Spleen (tissue), 11 donors: Measurements from ENCODE around the gene CD72. TPM values are rescaled to one million over a fixed set of nuclear protein-coding genes. Genes with fewer than 3 reads are reported as not detected.
A peak's percentile ranks its signal among the peaks of the same experiment; 100 is the strongest.

Experiments used
- DNase-seq: peaks from one replicate; pipeline ENCODE4 v3.0.0-alpha.2; 2020
- H3K27ac ChIP-seq, 8 donors: fragments of 200-600 bp; sonication (generic) in 7 of 8; 1 replicate in 4 of 8; 2 replicates in 4 of 8; pipeline versions ENCODE4 v1.5.0 to v1.8.0; 2016 to 2021; ENCODE audit warnings: inconsistent platforms in 4 of 8, mild to moderate bottlenecking in 4 of 8, moderate library complexity in 1 of 8
- H3K27me3 ChIP-seq, 7 donors: fragments of 200-600 bp; sonication (generic) in 6 of 7; replicated peaks in 1 of 7; 1 replicate in 4 of 7; 2 replicates in 3 of 7; pipeline versions ENCODE4 v1.5.0 to v1.8.0; 2016 to 2021; ENCODE audit warnings: inconsistent platforms in 3 of 7, mild to moderate bottlenecking in 1 of 7
- H3K36me3 ChIP-seq, 6 donors: fragments of 200-600 bp; sonication (generic) in 5 of 6; 1 replicate in 4 of 6; 2 replicates in 2 of 6; pipeline versions ENCODE4 v1.5.0 to v1.8.0; 2016 to 2021; ENCODE audit warnings: inconsistent platforms in 2 of 6
- H3K4me1 ChIP-seq, 6 donors: fragments of 200-600 bp; sonication (generic) in 5 of 6; 1 replicate in 3 of 6; 2 replicates in 3 of 6; pipeline versions ENCODE4 v1.5.0 to v1.8.0; 2016 to 2021; ENCODE audit warnings: inconsistent platforms in 3 of 6
- H3K4me3 ChIP-seq, 8 donors: fragments of 200-600 bp; sonication (generic) in 7 of 8; 1 replicate in 4 of 8; 2 replicates in 4 of 8; pipeline versions ENCODE4 v1.5.0 to v1.8.0; 2016 to 2021; ENCODE audit warnings: inconsistent platforms in 4 of 8, mild to moderate bottlenecking in 4 of 8, moderate library complexity in 2 of 8
- H3K9me3 ChIP-seq, 8 donors: fragments of 200-600 bp; sonication (generic) in 7 of 8; 1 replicate in 4 of 8; 2 replicates in 4 of 8; pipeline versions ENCODE4 v1.5.0 to v1.8.0; 2016 to 2021; ENCODE audit warnings: inconsistent platforms in 4 of 8
- CTCF ChIP-seq, 11 experiments: fragments of 200-600 bp in 7 of 11; fragments of 450-650 bp in 4 of 11; sonication (generic) in 4 of 11; IDR thresholded peaks in 8 of 11; conservative IDR thresholded peaks in 3 of 11; 1 replicate in 7 of 11; 2 replicates in 4 of 11; pipeline versions ENCODE4 v1.4.0 to v1.8.0; 2016 to 2021; ENCODE audit warnings: antibody characterized with exemption in 11 of 11, inconsistent platforms in 4 of 11, mild to moderate bottlenecking in 1 of 11
- POLR2A ChIP-seq, 3 donors: fragments of 450-650 bp; IDR thresholded peaks; one replicate each; pipeline ENCODE4 v1.5.1; 2017; ENCODE audit warnings: antibody characterized with exemption in 3 of 3, mild to moderate bottlenecking in 1 of 3
- POLR2AphosphoS5 ChIP-seq, 3 donors: sonication (generic); formaldehyde crosslinking; IDR thresholded peaks; one replicate each; pipeline ENCODE4 v1.5.1; 2017; ENCODE audit warnings: antibody characterized with exemption in 3 of 3
- WGBS, 5 donors: extraction: QIAGEN DNeasy Blood & Tissue Kit in 3 of 5; methylation state at CpG; one replicate each; pipeline versions ENCODE4 v1.1.5 to v1.1.7; 2013 to 2018; 5-methylcytosine and 5-hydroxymethylcytosine counted together
- intact Hi-C: fragments of 100-400 bp; cut with DNase I; formaldehyde crosslinking; loops from one replicate; pipeline ENCODE4 v1.15.0; 2023; ENCODE audit warnings: low total_unique reads
- polyA plus RNA-seq, 3 donors: library from polyadenylated mRNA; stranded (reverse); fragments of 200-250 nt; gene quantifications; one replicate each; pipeline ENCODE4 v1.2.1, GENCODE V29; 2013
- total RNA-seq, 7 donors: library from RNA; depleted of rRNA in 3 of 7; stranded (reverse); fragments of >200 nt in 3 of 7; fragmentation: NEBNext Ultra II Directional in 4 of 7; extraction: Animal tissue kit (Norgen Biotek cat#: 25700) in 4 of 7; gene quantifications; one replicate each; pipeline versions ENCODE4 v1.1.0 to v1.2.1, GENCODE V29; 2016 to 2021
- donor health status: healthy with polysubstance abuse.
- donor health status: DM: no; HTN: no; CAD: no; lungs with moderate emphysema.
- donor health status: DM: no; HTN: no; CAD: no.
- donor health status: Bipolar disorder and iron deficiency.
- donor health status: healthy.
- donor health status: DM: no; HTN: no; CAD: no.
- donor health status: DM: yes; HTN: yes; CAD: no.

Gene CD72
- total and polyA plus RNA-seq, 10 donors, result 74.4 to 160 (median 121) TPM

- DNase-seq, result no peak
- Histone ChIP-seq H3K27me3 (no peaks in the 10 kb centered on the region), H3K27ac (peak overlapping the region in 4 of 8 donors; percentile 85 to 95 (median 93)), H3K36me3 (no peaks in the 10 kb centered on the region), H3K9me3 (no peaks in the 10 kb centered on the region), H3K4me3 (no peak overlapping the region), H3K4me1 (peaks cover 29 to 89% (median 59%) of the 10 kb centered on the region in 6 donors)
- intact Hi-C loops, result no loop called here
- TF ChIP-seq CTCF (IDR thresholded peaks at IDR 0.05 in 8 of 11, conservative IDR thresholded peaks at IDR 0.05 in 3 of 11) (no peak), POLR2AphosphoS5 (IDR thresholded peaks at IDR 0.05) (no peak), POLR2A (IDR thresholded peaks at IDR 0.05) (no peak)
- WGBS, 5 donors, result 89 to 94% (median 91%) methylated on average over 7 of the region's 7 CpGs
Measured at GRCh38 chr9:35651956-35652828, 34.0 kb upstream of the CD72 start.

DNA sequence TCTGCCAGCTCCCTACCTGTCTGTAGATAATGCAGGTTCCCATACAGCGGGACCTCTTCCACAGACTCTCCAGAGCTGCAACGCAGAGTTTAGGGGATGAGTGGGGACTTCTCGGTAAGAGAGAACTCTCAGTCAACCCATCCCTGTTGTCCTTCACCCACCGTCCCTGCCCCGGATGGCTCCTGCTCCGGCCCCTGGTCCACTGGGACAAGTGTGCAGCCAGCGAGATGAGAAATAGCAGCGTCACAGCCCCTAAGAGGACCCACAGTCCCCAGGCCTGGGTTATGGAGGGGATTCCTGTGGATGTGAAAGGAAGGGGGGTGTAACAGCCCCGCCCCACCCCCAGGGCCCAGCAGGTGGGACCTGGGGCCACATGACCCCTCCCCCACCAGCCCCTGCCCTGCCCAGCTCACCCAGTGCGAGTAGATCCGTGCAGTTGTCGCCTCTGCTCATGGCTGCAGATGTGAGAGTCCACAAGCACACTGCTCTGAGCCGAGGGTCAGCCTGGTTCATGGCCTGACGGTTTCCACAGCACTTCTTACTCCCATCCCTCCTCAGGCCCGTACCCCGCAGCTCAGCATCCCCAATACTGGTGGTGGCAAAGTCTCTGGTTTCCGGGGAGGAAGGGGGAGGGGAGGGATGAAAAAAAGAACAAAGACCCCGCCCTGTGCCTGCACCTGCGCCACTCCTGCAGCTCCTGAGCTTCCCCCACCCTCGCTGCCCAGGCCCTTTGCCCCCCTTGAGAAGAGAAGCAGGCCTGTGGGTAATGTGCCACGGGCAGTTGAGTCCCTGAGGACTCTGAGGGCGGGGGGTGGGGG lies 32.3 kb upstream of the CD72 start, which contains the start of gene SIT1:
SIT1 (minus strand) TSS at position 591 of the 818 bp plus-strand sequence; CDS start at position 513, 78 bp downstream.
- Histone ChIP-seq H3K4me3 (peak within 1 kb of the TSS; percentile 41 to 73 (median 54)), H3K4me1 (peaks cover 30 to 87% (median 59%) of the 10 kb centered on the region in 6 donors), H3K9me3 (no peaks in the 10 kb centered on the region), H3K36me3 (no peaks in the 10 kb centered on the region), H3K27ac (peak within 1 kb of the TSS; percentile 68 to 95 (median 81)), H3K27me3 (no peaks in the 10 kb centered on the region)
- WGBS, 5 donors, result 52 to 62% (median 57%) methylated on average over 12 to 22 of the region's 22 CpGs
- TF ChIP-seq POLR2AphosphoS5 (IDR thresholded peaks at IDR 0.05) (peak in 1 of 3 donors; percentile 30), CTCF (IDR thresholded peaks at IDR 0.05 in 8 of 11, conservative IDR thresholded peaks at IDR 0.05 in 3 of 11) (no peak)
- intact Hi-C loops, result no loop called here
- peak; percentile 82 for DNase-seq

- H3K27ac ChIP-seq, result peak overlapping the region; percentile 68 to 95 (median 81)
- intact Hi-C loops, result no loop called here
- TF ChIP-seq POLR2A (IDR thresholded peaks at IDR 0.05) (no peak), POLR2AphosphoS5 (IDR thresholded peaks at IDR 0.05) (peak in 2 of 3 donors; percentile 28), CTCF (IDR thresholded peaks at IDR 0.05 in 8 of 11, conservative IDR thresholded peaks at IDR 0.05 in 3 of 11) (no peak)
- H3K9me3 ChIP-seq, result no peaks in the 10 kb centered on the region
- H3K4me1 ChIP-seq, result peaks cover 36 to 88% (median 68%) of the 10 kb centered on the region in 6 donors
- 43 to 61% (median 50%) methylated on average over 22 to 26 of the region's 26 CpGs for WGBS, 5 donors
- peak; percentile 84 for DNase-seq
- H3K4me3 ChIP-seq, result peak overlapping the region; percentile 41 to 73 (median 54)
- no peaks in the 10 kb centered on the region for H3K36me3 ChIP-seq
- H3K27me3 ChIP-seq, result no peaks in the 10 kb centered on the region
Measured at GRCh38 chr9:35649431-35650340, 31.5 kb upstream of the CD72 start.
